ENCODE measurements around the gene ARIH1.

The ARIH1 gene

DNA sequence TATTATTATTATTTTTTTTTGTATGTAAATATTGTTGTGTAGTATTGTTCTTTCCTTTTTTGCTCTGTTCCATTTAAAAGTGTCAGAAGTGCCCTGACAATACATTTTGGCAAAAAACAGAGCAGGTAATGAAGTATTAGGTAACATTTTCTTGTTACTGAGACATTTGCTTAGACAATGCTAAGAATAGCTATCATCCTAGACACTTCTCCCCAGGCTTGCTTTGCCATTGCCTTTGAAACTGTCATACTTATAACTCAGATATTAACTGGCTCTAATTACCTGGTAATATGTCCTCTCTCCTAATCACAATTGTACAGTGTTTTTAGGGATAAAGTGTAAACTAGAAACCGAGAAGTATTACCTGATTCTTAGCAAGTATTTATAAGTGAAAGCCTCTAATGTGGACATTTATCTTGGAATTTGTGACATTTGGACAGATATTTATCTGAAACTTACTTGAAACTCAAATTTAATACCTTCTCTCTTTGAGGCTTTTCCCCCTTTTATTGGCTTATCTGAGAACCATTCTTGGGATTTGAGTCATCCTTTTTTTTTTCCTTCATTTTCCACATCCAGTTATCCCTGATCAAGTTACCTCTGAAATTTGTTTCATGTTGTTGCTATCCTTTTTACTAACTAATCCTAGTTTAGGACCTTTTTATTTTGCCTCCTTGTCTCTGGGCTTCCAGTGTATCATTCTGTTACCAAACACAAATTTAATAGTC, 13.1 kb downstream of the ARIH1 start:
- no peak for DNase-seq (ENCODE audit: low spot score)

DNA sequence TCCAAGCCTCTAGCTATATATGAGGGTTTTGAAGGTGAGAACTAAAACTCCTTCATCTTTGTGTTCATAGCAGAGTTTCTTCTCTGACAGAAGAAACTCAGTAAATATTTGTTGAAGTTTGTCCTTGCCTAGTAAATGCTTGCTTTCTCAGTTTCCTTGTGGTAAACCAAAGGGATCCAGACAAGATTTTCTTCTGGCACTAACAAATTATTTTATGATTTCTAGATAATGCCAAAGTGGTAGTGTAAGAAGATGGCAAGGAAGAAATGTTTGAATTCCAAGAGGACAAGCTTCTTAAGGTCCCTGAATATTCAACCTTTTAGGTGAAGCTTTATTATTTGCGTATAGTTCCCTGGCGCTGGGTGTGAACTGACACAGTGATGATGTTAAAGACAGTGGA, 14.4 kb downstream of the ARIH1 start:
- DNase-seq (ENCODE audit: low spot score), result no peak

DNA sequence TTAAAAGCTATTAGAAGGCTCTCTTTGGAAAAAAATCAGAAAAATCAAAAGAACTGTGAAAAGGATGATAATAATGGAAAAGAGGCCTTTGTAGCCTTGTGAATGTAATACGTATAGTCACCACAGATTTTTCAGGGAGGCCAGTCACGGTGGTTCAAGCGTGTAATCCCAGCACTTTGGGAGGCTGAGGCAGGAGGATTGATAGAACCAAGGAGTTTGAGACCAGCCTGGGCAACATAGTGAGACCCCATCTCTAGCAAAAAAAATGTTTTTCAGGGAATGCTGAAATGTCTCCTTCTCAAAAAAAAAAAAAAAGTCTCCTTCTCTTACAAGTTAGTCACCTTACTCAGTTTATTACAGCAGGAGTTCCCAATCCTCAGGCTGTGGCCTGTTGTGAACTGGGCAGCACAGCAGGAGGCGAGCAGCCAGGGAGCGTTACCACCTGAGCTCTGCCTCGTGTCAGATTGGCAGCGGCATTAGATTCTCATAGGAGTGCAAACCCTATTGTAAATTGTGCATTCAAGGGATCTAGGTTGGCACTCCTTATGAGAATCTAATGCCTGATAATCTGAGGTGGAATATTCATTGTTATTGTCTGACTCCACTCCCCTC, 15.9 kb downstream of the ARIH1 start:
- no peak for DNase-seq (ENCODE audit: low spot score)

DNA sequence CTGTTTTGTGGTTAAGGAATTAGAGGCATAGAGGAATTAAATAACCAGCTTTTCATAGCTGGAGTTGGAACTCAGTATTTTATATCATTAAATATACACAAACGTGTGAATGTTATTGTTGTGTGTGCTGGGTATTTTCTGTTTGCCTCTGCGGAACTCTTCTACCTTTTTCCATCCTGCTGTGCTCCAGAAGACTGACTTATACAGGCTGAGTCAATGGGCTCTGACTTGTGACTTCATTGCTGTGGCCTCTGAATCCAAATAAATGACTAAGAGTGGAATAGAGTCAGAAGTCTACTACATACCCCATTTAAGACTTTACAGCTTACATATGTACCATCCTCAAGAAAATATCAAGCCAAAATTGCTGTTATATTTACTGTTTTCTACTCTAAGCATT, 17.6 kb downstream of the ARIH1 start:
- no peak for DNase-seq (ENCODE audit: low spot score)

DNA sequence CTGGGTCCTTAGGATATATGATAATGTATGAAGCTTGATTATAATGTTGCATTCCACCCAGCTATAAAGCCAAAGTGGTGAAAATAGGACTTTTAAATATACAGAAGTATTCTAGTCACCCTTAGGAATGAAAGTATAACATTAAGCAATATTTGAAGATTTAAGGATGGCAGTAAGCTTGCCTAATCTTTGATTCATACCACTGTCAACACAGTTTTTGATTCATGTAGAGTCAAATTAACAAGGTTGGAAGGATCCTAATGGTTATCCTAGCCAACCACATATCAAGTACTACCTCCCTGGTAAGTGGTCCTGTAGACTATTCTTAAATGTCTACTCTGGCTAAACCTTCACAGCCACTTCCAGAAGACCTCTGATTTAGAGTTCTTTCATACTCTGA, 18.6 kb downstream of the ARIH1 start:
- no peak for DNase-seq (ENCODE audit: low spot score)

DNA sequence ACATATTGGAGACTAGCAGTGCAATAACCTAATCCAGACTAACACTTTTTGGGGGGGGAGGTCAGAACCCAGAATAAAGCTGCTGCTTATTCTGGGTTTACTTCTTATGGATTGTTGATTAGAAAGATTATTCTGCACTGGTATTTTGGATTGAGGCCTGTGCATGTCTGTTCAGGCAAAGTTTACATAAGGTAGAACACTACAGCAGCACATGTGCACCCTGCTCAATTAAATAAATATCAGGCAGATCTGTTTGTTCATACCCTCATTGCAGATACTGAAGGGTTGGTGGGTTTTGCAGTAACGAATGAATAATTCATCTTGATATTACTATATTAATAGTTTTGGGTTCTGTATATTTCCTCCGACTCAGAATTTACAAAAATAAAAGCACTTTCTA, 19.1 kb downstream of the ARIH1 start:
- no peak for DNase-seq (ENCODE audit: low spot score)

DNA sequence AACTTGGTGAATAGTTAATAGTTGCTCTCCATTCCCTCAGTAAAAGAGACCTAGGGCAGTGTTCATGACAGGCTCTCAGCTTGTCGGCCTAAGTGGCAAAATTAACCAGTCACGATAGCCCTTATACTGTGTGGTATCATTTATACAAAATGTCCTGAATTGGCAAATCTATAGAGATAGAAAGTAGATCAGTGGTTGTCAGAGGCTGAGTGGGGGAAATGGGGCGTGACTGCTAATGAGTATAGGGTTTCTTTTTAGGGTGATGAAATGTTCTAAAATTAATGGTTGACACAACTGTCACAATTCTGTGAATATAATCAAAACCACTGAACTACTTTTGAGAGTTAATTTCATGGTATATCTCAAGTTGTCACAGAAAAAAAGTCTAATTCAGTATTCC, 20.9 kb downstream of the ARIH1 start:
- DNase-seq (ENCODE audit: low spot score), result no peak

DNA sequence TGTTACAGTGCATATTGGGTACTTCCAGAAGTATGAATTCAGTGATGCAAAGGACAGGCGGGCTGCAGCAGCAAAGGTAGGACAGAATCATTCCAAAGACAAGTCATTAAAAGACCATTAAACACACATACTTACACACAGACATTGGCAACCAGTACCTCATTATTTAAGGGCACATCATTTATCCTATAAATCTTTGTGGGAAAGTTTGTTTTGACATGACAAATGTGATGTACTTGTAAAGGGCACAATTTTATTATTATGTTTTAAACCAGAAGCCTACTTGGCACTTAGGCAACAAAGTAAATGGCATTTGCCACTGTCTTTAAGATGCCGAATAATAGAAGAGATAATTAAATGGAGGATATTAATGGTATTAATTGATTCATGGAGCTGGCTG, 22.7 kb downstream of the ARIH1 start:
- DNase-seq (ENCODE audit: low spot score), result no peak

DNA sequence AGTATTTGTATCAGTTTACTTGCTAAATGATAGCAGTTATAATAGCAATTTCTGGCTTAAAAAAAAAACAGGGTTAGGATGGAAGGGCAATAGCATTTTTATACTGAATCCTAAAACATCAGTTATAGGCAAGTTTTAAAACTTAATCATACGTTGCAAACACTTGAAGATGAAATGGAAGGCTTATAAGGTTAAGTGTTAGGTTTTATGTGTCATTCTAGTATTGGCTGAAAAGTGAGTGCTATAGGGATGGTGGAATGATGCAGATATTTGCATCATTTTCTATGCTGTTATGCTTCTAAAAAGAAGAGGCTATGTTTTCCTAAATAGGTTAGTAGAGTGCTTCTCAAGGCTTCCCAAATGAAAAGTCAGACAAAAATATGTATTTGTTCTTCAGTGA, 23.3 kb downstream of the ARIH1 start:
- DNase-seq (ENCODE audit: low spot score), result no peak

DNA sequence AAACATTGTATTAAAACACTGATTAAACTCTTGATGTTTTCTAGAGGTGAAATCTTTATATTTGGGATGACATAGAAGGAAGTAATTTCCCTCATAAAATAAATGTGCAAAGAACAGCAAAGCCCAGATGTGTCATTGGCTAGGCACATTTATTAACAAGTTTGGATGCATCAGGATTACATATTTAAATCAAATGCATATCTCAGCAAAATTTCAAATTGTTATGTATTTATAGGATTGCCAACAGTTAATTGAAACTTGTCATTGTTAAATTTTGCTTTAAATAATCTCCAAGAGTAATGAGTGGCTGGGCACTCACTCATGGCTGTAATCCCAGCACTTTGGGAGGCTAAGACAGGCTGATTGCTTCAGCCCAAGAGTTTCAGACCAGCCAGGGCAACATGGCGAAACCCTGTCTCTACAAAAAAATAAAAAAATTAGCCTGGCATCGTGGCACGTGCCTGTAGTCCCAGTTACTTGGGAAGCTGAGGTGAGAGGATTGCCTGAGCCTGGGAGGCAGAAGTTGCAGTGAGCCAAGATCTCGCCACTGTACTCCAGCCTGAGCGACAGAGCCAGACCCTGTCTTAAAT, 28.2 kb downstream of the ARIH1 start:
- no peak for DNase-seq (ENCODE audit: low spot score)

DNA sequence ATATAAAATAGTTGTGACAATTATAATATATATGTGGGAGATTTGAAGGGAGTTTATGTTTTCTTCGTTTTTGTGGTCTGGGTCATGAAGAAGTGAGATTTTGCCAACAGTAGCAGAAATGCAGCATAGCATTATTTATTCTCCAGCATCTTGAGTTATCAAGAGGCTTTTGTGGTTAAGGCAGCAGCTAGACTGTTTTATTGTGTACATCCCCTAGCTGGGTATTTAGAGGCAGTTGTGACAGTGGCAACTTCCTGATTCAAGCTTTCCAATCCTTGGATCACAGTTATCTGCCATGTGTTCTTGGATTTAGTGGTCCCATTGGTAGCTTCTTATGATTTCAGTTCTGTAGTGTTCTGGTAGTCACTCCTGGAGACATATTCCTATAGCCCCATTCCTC, 29.0 kb downstream of the ARIH1 start:
- no peak for DNase-seq (ENCODE audit: low spot score)

DNA sequence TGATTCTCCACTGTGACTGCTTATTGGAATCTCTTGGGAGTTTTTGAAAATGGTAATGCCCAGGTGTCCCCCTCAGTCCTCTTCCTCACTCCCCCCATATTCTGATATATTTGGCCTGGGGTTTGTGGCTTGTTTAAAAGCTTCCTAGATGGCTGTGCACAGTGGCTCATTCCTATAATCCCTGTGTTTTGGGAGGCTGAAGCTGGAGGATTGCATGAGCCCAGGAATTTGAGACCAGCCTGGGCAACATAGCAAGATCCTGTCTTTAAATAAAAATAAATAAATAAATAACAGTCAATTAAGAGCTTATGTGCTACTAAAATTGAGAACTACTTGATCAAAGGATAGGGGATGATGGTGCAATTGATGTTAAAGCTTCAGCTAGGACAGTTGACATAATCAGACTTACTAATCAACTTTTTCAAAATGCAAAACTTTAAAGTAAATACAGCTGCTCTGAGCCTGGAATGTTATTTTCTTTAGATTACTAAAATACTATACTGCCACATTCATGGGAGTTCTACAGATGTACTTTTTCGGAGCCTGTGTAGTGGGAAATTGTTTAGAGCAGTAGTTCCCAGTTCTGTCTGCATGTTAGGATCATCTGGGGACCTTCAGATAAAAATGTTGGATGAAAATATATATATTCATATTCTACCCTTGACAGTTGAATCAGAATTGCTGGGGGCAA, 33.4 kb downstream of the ARIH1 start:
- no peak for DNase-seq (ENCODE audit: low spot score)

DNA sequence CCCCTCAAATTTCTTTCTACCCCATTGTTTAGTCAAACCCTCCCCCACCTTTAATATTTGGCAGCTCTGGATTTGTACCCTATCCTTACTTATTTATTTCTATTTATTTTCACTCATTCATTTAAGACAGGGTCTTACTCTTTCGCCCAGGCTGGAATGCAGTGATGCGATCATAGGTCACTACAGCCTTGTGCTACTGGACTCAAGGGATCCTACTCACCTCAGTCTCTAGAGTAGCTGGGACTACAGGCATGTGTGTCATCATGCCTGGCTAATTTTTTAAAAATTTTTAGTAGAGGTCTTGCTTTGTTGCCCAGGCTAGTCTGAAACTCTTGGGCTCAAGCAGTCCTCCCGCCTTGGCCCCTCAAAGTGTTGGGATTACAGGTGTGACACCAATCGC, 35.4 kb downstream of the ARIH1 start:
- no peak for DNase-seq (ENCODE audit: low spot score)

DNA sequence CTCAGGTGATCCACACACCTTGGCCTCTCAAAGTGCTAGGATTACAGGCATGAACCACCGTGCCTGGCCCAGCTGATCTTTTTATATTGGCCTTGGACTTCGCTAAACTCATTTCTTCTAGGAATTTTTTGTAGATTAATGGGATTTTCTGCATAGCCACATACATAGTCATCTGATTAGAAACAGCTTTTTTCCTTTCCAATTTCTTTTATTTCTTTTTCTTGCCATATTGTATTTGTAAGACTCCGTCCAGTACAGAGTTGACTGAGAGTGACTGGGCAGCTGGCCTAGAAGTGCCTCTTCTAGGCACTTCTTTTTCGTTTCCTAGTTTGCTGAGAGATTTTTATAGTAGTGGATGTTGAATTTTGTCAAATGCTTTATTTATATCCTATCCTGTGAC, 37.4 kb downstream of the ARIH1 start:
- no peak for DNase-seq (ENCODE audit: low spot score)

DNA sequence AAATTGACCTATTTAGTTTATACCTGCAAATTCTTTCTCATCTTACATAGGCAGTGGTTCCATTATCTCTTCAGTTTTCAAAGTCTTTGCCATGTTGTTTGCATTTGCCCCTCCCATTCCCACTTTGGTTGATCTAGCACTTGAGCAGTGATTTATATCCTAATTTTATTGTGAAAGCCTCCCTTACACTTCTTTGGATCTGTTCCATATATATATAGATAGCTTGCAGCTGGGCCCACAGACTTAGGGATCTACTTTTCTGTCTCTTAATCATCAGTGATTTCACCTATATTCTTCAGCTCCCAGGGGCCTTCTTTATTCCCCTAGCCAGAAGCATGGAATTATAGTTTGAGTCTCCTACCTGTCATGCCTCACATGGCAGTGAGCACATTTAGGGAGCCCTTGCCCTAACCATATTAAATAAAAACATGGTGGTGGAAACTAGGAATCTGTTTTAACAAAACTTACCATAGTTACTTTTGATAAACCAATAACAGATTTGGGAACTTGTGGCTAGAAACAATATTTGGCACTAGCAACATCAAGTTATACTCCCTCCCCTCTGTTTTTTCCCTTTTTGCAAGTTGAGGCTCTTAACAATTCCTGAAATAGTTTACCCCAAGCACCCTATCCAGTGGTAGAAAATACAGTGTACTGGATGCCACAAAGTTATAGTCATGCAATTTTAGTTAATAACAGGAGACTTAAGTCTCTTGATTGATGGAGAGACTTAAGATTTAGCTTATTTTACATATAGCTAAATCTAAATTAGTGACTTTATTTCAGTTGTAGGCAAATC, 41.7 kb downstream of the ARIH1 start:
- no peak for DNase-seq (ENCODE audit: low spot score)

DNA sequence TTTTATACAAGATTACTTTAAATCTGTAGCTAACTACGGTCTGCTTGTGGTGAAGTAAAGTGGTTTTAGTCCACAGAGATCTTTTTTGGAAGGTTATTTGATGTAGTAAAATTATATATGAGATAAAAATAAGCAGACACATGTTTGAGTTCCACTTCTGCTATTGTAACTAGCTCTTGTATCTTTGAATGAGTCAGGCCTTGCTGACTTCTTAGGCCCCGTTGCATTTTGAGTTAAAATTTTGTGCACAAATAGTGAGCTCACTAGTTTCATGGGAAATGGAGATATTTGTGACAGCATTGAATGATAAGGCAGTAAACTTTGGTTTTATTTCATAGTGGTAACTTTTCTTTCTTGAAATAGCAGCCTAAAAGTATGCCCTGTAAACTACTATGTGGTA, 42.6 kb downstream of the ARIH1 start:
- DNase-seq (ENCODE audit: low spot score), result no peak

DNA sequence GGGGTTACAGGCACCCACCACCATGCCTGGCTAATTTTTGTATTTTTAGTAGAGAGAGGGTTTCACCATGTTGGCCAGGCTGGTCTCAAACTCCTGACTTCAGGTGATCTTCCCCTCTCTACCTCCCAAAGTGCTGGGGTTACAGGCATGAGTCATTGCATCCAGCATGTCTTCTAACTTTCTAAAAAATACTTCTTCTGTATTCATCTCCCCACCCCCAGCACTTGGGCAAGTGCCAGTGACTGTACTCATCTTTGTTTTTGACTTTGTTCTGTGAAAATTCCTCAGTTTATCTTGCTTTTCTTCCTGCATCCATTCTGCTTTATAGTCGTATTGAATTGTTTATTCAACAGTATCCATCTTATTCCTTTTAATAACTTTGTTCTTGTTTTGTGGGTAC, 47.6 kb downstream of the ARIH1 start:
- no peak for DNase-seq (ENCODE audit: low spot score)

DNA sequence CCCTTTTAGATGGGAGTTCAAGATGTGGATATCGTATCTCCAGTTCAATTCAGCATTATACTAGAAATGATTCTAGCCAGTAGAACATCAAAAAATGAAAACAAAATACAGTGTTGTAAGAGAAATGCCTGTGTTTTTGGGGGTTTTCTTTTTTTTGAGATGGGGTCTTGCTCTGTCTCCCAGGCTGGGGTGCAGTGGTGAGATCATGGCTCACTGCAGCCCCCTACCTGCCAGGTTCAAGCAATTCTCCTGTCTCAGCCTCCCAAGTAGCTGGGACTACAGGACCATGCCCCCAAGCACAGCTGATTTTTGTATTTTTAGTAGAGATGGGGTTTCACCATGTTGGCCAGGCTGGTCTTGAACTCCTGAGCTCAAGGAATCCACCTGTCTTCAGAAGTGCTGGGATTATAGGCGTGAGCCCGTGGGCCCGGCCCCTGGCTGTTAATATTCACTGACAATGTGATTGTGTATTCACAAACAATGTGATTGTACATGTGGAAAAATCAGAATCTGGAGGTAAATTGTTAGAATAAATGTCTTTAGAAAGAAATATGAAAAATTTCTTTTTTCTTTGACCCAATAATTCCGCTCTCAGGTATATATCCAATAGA, 59.0 kb downstream of the ARIH1 start:
- DNase-seq (ENCODE audit: low spot score), result no peak

DNA sequence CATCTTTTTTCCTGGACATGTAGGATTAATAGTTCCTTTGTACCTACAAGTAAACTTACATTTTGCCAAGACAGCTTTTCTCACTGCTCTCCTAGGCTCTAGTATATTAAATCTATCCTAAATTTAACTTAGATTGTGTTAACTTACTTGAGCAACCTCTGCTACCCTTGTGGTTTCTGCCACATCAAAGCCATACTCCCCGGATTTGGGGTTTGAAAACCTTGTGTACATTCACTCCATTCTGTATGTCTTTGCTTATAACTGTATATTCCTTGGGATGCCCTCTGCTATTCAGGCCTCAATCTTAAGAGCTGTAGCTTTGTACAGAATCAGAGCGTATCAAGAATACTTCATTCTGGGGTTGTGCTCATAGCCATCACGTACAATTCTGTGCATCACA, 60.4 kb downstream of the ARIH1 start:
- DNase-seq (ENCODE audit: low spot score), result no peak

DNA sequence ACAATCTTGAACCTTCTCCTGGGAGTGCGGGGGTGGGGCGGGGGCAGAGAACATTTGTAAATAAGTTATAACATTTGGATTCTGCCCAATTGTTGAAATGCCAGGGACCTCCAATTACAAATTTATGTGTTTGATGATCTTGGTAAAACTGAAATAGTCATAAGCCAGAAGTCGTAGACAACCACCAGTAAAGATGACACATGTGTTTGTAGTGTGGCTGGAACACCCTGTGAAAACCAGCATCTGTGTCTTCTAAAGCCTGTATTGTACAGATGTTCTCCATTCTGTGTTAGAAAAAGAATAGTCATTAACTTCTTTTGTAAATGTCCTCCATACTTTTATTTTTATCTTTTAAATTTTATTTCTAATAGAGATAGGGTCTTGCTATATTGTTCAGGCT, 61.8 kb downstream of the ARIH1 start:
- DNase-seq (ENCODE audit: low spot score), result no peak

DNA sequence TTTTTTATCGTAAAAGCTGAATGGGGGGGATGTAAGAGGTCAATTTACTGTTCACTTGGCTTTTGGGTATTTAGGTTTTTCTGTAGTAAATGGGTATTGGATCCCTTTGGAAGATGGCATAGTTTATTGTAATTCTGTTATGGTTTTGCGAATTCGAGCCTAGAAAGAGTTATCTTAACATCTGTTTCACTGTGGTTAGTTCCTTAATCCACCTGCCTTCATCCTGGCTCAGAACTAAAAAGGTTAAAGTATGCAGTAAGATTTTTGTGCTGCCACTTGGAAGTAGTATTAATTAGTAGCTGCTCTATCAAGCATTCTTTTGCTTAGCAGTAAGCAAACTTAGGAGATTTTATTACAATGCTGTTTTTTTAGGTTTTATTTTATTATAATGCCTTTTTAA, 62.4 kb downstream of the ARIH1 start:
- no peak for DNase-seq (ENCODE audit: low spot score)

DNA sequence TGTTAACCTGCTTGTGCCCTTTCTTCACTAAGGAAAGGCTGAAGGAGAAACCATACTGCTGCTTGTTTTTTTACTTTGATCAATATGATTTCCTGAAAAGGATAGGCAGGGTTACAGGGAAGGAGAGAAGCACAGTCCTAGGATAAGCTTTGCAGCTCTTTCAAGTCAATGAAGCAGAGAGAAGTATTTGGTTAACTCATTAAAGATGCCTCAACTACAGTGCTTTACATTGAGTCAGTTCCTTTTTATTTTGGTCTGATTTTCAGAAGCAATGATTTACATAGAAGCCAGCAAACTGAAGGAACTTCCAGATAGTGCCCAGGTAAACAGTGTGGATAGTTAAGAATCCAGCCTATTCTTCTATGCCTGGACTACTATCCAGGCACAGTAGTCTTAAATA, 64.8 kb downstream of the ARIH1 start:
- no peak for DNase-seq (ENCODE audit: low spot score)
